Neural cell (in vitro differentiated cells): ENCODE results near the gene TMPRSS15. TPM values are rescaled to one million over a fixed set of nuclear protein-coding genes. Genes with fewer than 3 reads are reported as not detected.

Source experiments
- H2AFZ ChIP-seq: fragments of 200-600, 300-800 bp; sonication (generic), shearing (Covaris generic); 2 replicates; pipeline ENCODE4 v1.6.0; 2014; ENCODE audit warnings: low read depth, mild to moderate bottlenecking, antibody characterized with exemption, low read length, moderate library complexity
- H3F3A ChIP-seq: fragments of 200-600 bp; shearing (Covaris generic); 2 replicates; pipeline ENCODE4 v1.6.1; 2016; ENCODE audit warnings: mild to moderate bottlenecking, moderate library complexity, mixed read lengths, antibody characterized with exemption, low read length; ENCODE audit not compliant: insufficient read depth, poor library complexity, severe bottlenecking
- H3K27ac ChIP-seq: fragments of 200-600, 300-800 bp; sonication (generic), shearing (Covaris generic); 2 replicates; pipeline ENCODE4 v1.5.1; 2014; ENCODE audit warnings: mild to moderate bottlenecking, low read length, moderate library complexity
- H3K27me3 ChIP-seq: fragments of 300-800, 200-600 bp; sonication (generic), shearing (Covaris generic); 2 replicates; pipeline ENCODE4 v1.6.0; 2014; ENCODE audit warnings: mild to moderate bottlenecking, low read depth, low read length, moderate library complexity; ENCODE audit not compliant: insufficient read depth
- H3K36me3 ChIP-seq: fragments of 300-800, 200-600 bp; sonication (generic), shearing (Covaris generic); 2 replicates; pipeline ENCODE4 v1.5.1; 2014; ENCODE audit warnings: mild to moderate bottlenecking, antibody characterized with exemption, low read length, moderate library complexity; ENCODE audit not compliant: insufficient read depth
- H3K4me2 ChIP-seq: fragments of 300-800, 200-600 bp; sonication (generic), shearing (Covaris generic); 2 replicates; pipeline ENCODE4 v1.6.0; 2014; ENCODE audit warnings: mild to moderate bottlenecking, low read length
- H3K4me3 ChIP-seq: fragments of 300-800, 200-600 bp; sonication (generic), shearing (Covaris generic); 2 replicates; pipeline ENCODE4 v1.5.1; 2014; ENCODE audit warnings: mild to moderate bottlenecking, low read length, moderate library complexity
- H3K79me2 ChIP-seq: fragments of 200-600 bp; shearing (Covaris generic); replicated peaks from 2 replicates; pipeline ENCODE4 v1.6.0; 2014; ENCODE audit warnings: mild to moderate bottlenecking, low read length, moderate library complexity; ENCODE audit not compliant: insufficient read depth
- H3K9ac ChIP-seq: fragments of 300-800, 200-600 bp; sonication (generic), shearing (Covaris generic); 2 replicates; pipeline ENCODE4 v1.6.1; 2016; ENCODE audit warnings: mild to moderate bottlenecking, low read length, mixed read lengths
- H3K9me2 ChIP-seq: fragments of 200-600 bp; shearing (Covaris generic); 2 replicates; pipeline ENCODE4 v1.6.1; 2016; ENCODE audit warnings: mild to moderate bottlenecking, low read length, mixed read lengths; ENCODE audit not compliant: insufficient read depth
- H3K9me3 ChIP-seq: fragments of 200-600, 300-800 bp; sonication (generic), shearing (Covaris generic); 2 replicates; pipeline ENCODE4 v1.6.1; 2016; ENCODE audit warnings: mild to moderate bottlenecking, mixed run types, low read length, moderate library complexity, mixed read lengths
- H4K20me1 ChIP-seq: fragments of 200-600 bp; shearing (Covaris generic); 2 replicates; pipeline ENCODE4 v1.6.1; 2016; ENCODE audit warnings: mild to moderate bottlenecking, mixed run types; ENCODE audit not compliant: insufficient read depth
- CTCF ChIP-seq: fragments of 450-650 bp; IDR thresholded peaks from 2 replicates; pipeline ENCODE4 v1.5.1; 2014; ENCODE audit warnings: antibody characterized with exemption, mild to moderate bottlenecking, moderate library complexity; ENCODE audit not compliant: poor library complexity, severe bottlenecking
- EP300 ChIP-seq: fragments of 450-650 bp; conservative IDR thresholded peaks from 2 replicates; pipeline ENCODE4 v1.6.1; 2014; ENCODE audit warnings: antibody characterized with exemption, mild to moderate bottlenecking, moderate library complexity; ENCODE audit not compliant: poor library complexity, severe bottlenecking
- EZH2 ChIP-seq: fragments of 200-600, 300-800 bp; shearing (Covaris generic), sonication (generic); IDR thresholded peaks from 2 replicates; pipeline ENCODE4 v1.6.1; 2014; ENCODE audit warnings: antibody characterized with exemption, low read length, borderline replicate concordance, mild to moderate bottlenecking; ENCODE audit not compliant: insufficient read depth, poor library complexity, severe bottlenecking
- MXI1 ChIP-seq: fragments of 450-650 bp; conservative IDR thresholded peaks from 2 replicates; pipeline ENCODE4 v1.6.1; 2014; ENCODE audit warnings: antibody characterized with exemption, mild to moderate bottlenecking; ENCODE audit not compliant: poor library complexity, severe bottlenecking
- POLR2AphosphoS5 ChIP-seq: IDR thresholded peaks from 2 replicates; pipeline ENCODE4 v1.6.1; 2012
- RAD21 ChIP-seq: fragments of 450-650 bp; conservative IDR thresholded peaks from 2 replicates; pipeline ENCODE4 v1.6.1; 2014; ENCODE audit warnings: antibody characterized with exemption, mild to moderate bottlenecking, moderate library complexity
- REST ChIP-seq: IDR thresholded peaks from 2 replicates; pipeline ENCODE4 v1.6.1; 2012; ENCODE audit warnings: borderline replicate concordance
- SMC3 ChIP-seq: fragments of 450-650 bp; conservative IDR thresholded peaks from 2 replicates; pipeline ENCODE4 v1.6.1; 2014; ENCODE audit warnings: antibody characterized with exemption, mild to moderate bottlenecking, moderate library complexity; ENCODE audit not compliant: poor library complexity
- TAF1 ChIP-seq: IDR thresholded peaks from 2 replicates; pipeline ENCODE4 v1.6.1; 2012; ENCODE audit warnings: low read depth
- polyA plus RNA-seq: library from polyadenylated mRNA; depleted of rRNA; stranded (reverse); fragments of >200 nt; gene quantifications from 2 replicates; pipeline ENCODE4 v1.2.3, GENCODE V29; 2014

The TMPRSS15 gene
- polyA plus RNA-seq, 1 donor from 2014 or later: 0.50 TPM

DNA sequence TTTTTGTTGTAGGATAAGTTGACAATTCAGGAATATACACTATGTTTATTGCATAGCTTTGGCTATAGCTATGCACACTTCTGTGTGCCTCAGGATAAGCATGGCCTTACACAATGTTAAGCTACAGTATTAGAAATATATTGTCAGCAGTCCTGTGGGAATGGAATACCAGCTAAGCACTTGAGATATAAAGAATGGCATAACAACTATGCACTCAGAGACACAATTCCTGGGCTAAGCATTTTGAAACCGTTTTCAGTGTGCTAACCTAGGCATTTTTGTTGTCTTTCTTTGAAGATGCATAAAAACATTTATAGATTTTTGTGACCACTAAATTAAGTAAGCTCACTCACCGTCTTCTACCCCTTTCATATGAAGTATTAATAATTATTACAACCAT, 46.8 kb downstream of the TMPRSS15 start:
- Histone ChIP-seq H3K9me3 (no peaks in the 10 kb centered on the region), H4K20me1 (no peaks in the 10 kb centered on the region), H3K9ac (no peak overlapping the region), H3K79me2 (no peaks in the 10 kb centered on the region), H2AFZ (no peak overlapping the region), H3K36me3 (no peaks in the 10 kb centered on the region), H3K27me3 (no peaks in the 10 kb centered on the region), H3K4me2 (no peak overlapping the region), H3K9me2 (no peaks in the 10 kb centered on the region), H3K4me3 (no peak overlapping the region), H3K27ac (no peak overlapping the region), H3F3A (no peaks in the 10 kb centered on the region)
- no peak for TF ChIP-seq MXI1

DNA sequence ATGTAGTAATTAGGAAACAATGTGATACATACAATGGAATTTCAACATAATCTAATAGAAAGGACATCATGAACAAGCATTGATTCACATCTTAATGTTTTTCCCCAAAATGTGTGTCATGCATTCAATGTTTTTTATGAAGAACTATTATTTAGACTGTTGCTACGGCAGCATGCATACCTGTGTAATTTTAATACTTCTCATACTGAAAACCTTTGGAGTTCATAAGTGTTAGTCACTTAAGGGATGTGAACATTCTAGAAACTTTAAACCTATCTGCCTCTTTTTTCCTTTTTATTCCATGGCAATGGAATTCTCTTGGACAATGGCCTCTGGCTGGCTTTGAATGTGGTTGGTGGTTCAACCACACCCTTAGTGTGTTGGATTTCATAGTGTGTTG, 48.6 kb downstream of the TMPRSS15 start:
- no peaks in the 10 kb centered on the region for H3K27me3 ChIP-seq

More for the DNA sequence above, 48.6 kb downstream of the TMPRSS15 start:
- no peaks in the 10 kb centered on the region for H3F3A ChIP-seq
- TF ChIP-seq EP300 (no peak), CTCF (no peak), MXI1 (no peak), EZH2 (no peak), REST (no peak), SMC3 (no peak), TAF1 (no peak), POLR2AphosphoS5 (no peak), RAD21 (no peak)
- no peaks in the 10 kb centered on the region for H4K20me1 ChIP-seq
- H2AFZ ChIP-seq: no peak overlapping the region
- no peak overlapping the region for H3K9ac ChIP-seq
- H3K9me2 ChIP-seq: no peaks in the 10 kb centered on the region
- H3K9me3 ChIP-seq: no peaks in the 10 kb centered on the region
- no peaks in the 10 kb centered on the region for H3K36me3 ChIP-seq
- no peak overlapping the region for H3K4me3 ChIP-seq
- no peak overlapping the region for H3K4me2 ChIP-seq
- no peaks in the 10 kb centered on the region for H3K79me2 ChIP-seq
- H3K27ac ChIP-seq: no peak overlapping the region
